Measurements from ENCODE around the gene TWNK.
"Not testable (repeated sequence)": the region's sequence is repeated elsewhere in the genome, so short reads cannot be mapped to it uniquely, and the experiment has no call there.

Gene TWNK

GRCh38 chr10:100972115-100972903 lies 15.0 kb upstream of the TWNK start:
- no peak for DNase-seq (ENCODE audit: insufficient read length, low spot score)
- TF ChIP-seq POLR2AphosphoS5 (IDR thresholded peaks at IDR 0.05; ENCODE audit: low read depth, low read length) = no peak
- no peak for TF ChIP-seq SPI1 (IDR thresholded peaks at IDR 0.05; ENCODE audit: low read depth, low read length)
- no peak for TF ChIP-seq TAF1 (IDR thresholded peaks at IDR 0.05; ENCODE audit: low read depth, low read length)
- TF ChIP-seq POLR2A (IDR thresholded peaks at IDR 0.05; ENCODE audit: low read depth, low read length) = no peak
- no peak for TF ChIP-seq POU2F2 (IDR thresholded peaks at IDR 0.05; ENCODE audit: low read depth, low read length)
- no peak for TF ChIP-seq PAX5 (IDR thresholded peaks at IDR 0.05; ENCODE audit: insufficient read depth, low read length, severe bottlenecking)
- FAIRE-seq = no peak

- FAIRE-seq (no peak), DNase-seq (ENCODE audit: insufficient read length, low spot score) (no peak)
- TF ChIP-seq POU2F2 (IDR thresholded peaks at IDR 0.05; ENCODE audit: low read depth, low read length) (no peak), TAF1 (IDR thresholded peaks at IDR 0.05; ENCODE audit: low read depth, low read length) (no peak), SPI1 (IDR thresholded peaks at IDR 0.05; ENCODE audit: low read depth, low read length) (no peak), PAX5 (IDR thresholded peaks at IDR 0.05; ENCODE audit: insufficient read depth, low read length, severe bottlenecking) (no peak)
These were observed 14.3 kb upstream of the TWNK start for GRCh38 chr10:100972904-100973535.

GRCh38 chr10:100975397-100975796 lies 11.9 kb upstream of the TWNK start:
- DNase-seq (ENCODE audit: insufficient read length, low spot score); FAIRE-seq: not testable (repeated sequence)

- TF ChIP-seq POLR2A (IDR thresholded peaks at IDR 0.05; ENCODE audit: low read depth, low read length) (no peak), POLR2AphosphoS5 (IDR thresholded peaks at IDR 0.05; ENCODE audit: low read depth, low read length) (no peak), PAX5 (IDR thresholded peaks at IDR 0.05; ENCODE audit: insufficient read depth, low read length, severe bottlenecking) (no peak), SPI1 (IDR thresholded peaks at IDR 0.05; ENCODE audit: low read depth, low read length) (no peak), TAF1 (IDR thresholded peaks at IDR 0.05; ENCODE audit: low read depth, low read length) (no peak), POU2F2 (IDR thresholded peaks at IDR 0.05; ENCODE audit: low read depth, low read length) (no peak)
- FAIRE-seq = no peak
- no peak for DNase-seq (ENCODE audit: insufficient read length, low spot score)
These were observed 10.4 kb upstream of the TWNK start for GRCh38 chr10:100976906-100977305.

GRCh38 chr10:100977436-100977835 lies 9.9 kb upstream of the TWNK start:
- DNase-seq (ENCODE audit: insufficient read length, low spot score) = no peak
- FAIRE-seq = no peak
- TF ChIP-seq POU2F2 (IDR thresholded peaks at IDR 0.05; ENCODE audit: low read depth, low read length) (no peak), PAX5 (IDR thresholded peaks at IDR 0.05; ENCODE audit: insufficient read depth, low read length, severe bottlenecking) (no peak), SPI1 (IDR thresholded peaks at IDR 0.05; ENCODE audit: low read depth, low read length) (no peak), POLR2A (IDR thresholded peaks at IDR 0.05; ENCODE audit: low read depth, low read length) (no peak), TAF1 (IDR thresholded peaks at IDR 0.05; ENCODE audit: low read depth, low read length) (no peak), POLR2AphosphoS5 (IDR thresholded peaks at IDR 0.05; ENCODE audit: low read depth, low read length) (no peak)

GRCh38 chr10:100978121-100978900 lies 9.0 kb upstream of the TWNK start:
- no peak for TF ChIP-seq SPI1 (IDR thresholded peaks at IDR 0.05; ENCODE audit: low read depth, low read length)
- TF ChIP-seq POLR2A (IDR thresholded peaks at IDR 0.05; ENCODE audit: low read depth, low read length) = no peak
- TF ChIP-seq POLR2AphosphoS5 (IDR thresholded peaks at IDR 0.05; ENCODE audit: low read depth, low read length) = no peak
- no peak for TF ChIP-seq TAF1 (IDR thresholded peaks at IDR 0.05; ENCODE audit: low read depth, low read length)
- TF ChIP-seq POU2F2 (IDR thresholded peaks at IDR 0.05; ENCODE audit: low read depth, low read length) = no peak
- TF ChIP-seq PAX5 (IDR thresholded peaks at IDR 0.05; ENCODE audit: insufficient read depth, low read length, severe bottlenecking) = no peak
- no peak for FAIRE-seq
- no peak for DNase-seq (ENCODE audit: insufficient read length, low spot score)

- no peak for TF ChIP-seq POU2F2 (IDR thresholded peaks at IDR 0.05; ENCODE audit: low read depth, low read length)
- no peak for TF ChIP-seq TAF1 (IDR thresholded peaks at IDR 0.05; ENCODE audit: low read depth, low read length)
- no peak for TF ChIP-seq POLR2AphosphoS5 (IDR thresholded peaks at IDR 0.05; ENCODE audit: low read depth, low read length)
- no peak for TF ChIP-seq POLR2A (IDR thresholded peaks at IDR 0.05; ENCODE audit: low read depth, low read length)
- TF ChIP-seq SPI1 (IDR thresholded peaks at IDR 0.05; ENCODE audit: low read depth, low read length) = no peak
- no peak for TF ChIP-seq PAX5 (IDR thresholded peaks at IDR 0.05; ENCODE audit: insufficient read depth, low read length, severe bottlenecking)
- DNase-seq (ENCODE audit: insufficient read length, low spot score) = no peak
- no peak for FAIRE-seq
These were observed 8.5 kb upstream of the TWNK start for GRCh38 chr10:100978901-100979195.

GRCh38 chr10:100979791-100980272 lies 7.5 kb upstream of the TWNK start:
- TF ChIP-seq POLR2A (IDR thresholded peaks at IDR 0.05; ENCODE audit: low read depth, low read length) (no peak), PAX5 (IDR thresholded peaks at IDR 0.05; ENCODE audit: insufficient read depth, low read length, severe bottlenecking) (no peak), SPI1 (IDR thresholded peaks at IDR 0.05; ENCODE audit: low read depth, low read length) (no peak), POU2F2 (IDR thresholded peaks at IDR 0.05; ENCODE audit: low read depth, low read length) (no peak), TAF1 (IDR thresholded peaks at IDR 0.05; ENCODE audit: low read depth, low read length) (no peak), POLR2AphosphoS5 (IDR thresholded peaks at IDR 0.05; ENCODE audit: low read depth, low read length) (no peak)
- no peak for FAIRE-seq
- DNase-seq (ENCODE audit: insufficient read length, low spot score) = no peak

GRCh38 chr10:100980311-100980710 lies 7.0 kb upstream of the TWNK start:
- TF ChIP-seq SPI1 (IDR thresholded peaks at IDR 0.05; ENCODE audit: low read depth, low read length) (no peak), POLR2AphosphoS5 (IDR thresholded peaks at IDR 0.05; ENCODE audit: low read depth, low read length) (no peak), PAX5 (IDR thresholded peaks at IDR 0.05; ENCODE audit: insufficient read depth, low read length, severe bottlenecking) (no peak), TAF1 (IDR thresholded peaks at IDR 0.05; ENCODE audit: low read depth, low read length) (no peak), POLR2A (IDR thresholded peaks at IDR 0.05; ENCODE audit: low read depth, low read length) (no peak), POU2F2 (IDR thresholded peaks at IDR 0.05; ENCODE audit: low read depth, low read length) (no peak)
- FAIRE-seq = no peak
- DNase-seq (ENCODE audit: insufficient read length, low spot score) = no peak

Measured in GM12891 (cell line).